ENCODE measurements around the gene POU2F1. TPM values are rescaled to one million over a fixed set of nuclear protein-coding genes. Genes with fewer than 3 reads are reported as not detected.

Gene POU2F1
- total RNA-seq, 4 donors from 2014 or later = 8.4 to 32.1 (median 17.5) TPM

DNA sequence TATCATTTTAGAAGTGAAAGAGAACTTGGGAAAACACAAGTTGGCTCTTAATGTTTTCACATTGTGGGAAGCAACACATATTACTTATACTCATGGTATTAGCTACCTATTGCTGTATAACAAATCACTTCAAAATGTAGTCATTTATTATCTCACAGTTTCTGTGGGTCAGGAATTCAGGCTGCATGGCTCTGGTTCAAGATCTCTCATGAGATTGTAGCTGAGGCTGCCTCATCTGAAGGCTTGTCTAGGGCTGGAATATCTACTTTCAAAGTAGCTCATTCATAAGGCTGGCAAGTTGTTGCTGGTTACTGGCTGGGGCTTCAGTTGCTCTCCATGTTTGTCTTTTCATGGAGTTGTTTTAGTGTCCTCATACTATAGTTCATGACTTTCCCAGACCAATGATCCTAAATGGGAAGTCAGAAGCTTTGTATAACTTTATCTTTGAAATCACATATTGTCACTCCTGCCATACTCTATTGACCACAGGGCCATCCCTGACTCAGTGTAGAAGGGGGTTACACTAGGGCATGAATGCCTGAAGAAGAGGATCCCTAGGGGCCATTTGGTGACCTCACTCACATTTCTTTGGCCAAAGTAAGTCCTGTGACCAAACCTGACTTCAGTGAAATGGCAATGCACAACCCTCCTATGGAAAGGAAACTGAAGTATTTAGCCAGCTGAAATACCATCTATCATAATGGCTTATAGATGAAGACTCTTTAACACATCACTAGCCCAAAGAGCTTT is 37.9 kb upstream of the POU2F1 start:
- no peak for DNase-seq (ENCODE audit: low spot score in 2 of 2)
- no peak overlapping the region for H3K4me3 ChIP-seq
- H3K27me3 ChIP-seq = no peaks in the 10 kb centered on the region
- H3K9me3 ChIP-seq = no peaks in the 10 kb centered on the region
- H3K27ac ChIP-seq = no peak overlapping the region
- TF ChIP-seq, protein P1, sequence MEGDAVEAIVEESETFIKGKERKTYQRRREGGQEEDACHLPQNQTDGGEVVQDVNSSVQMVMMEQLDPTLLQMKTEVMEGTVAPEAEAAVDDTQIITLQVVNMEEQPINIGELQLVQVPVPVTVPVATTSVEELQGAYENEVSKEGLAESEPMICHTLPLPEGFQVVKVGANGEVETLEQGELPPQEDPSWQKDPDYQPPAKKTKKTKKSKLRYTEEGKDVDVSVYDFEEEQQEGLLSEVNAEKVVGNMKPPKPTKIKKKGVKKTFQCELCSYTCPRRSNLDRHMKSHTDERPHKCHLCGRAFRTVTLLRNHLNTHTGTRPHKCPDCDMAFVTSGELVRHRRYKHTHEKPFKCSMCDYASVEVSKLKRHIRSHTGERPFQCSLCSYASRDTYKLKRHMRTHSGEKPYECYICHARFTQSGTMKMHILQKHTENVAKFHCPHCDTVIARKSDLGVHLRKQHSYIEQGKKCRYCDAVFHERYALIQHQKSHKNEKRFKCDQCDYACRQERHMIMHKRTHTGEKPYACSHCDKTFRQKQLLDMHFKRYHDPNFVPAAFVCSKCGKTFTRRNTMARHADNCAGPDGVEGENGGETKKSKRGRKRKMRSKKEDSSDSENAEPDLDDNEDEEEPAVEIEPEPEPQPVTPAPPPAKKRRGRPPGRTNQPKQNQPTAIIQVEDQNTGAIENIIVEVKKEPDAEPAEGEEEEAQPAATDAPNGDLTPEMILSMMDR (IDR thresholded peaks at IDR 0.05) = no peak
- TF ChIP-seq POLR2AphosphoS5 (IDR thresholded peaks at IDR 0.05) = no peak
- TF ChIP-seq EP300 (IDR thresholded peaks at IDR 0.05) = no peak
- TF ChIP-seq POLR2A (IDR thresholded peaks at IDR 0.05) = no peak
- no peaks in the 10 kb centered on the region for H3K4me1 ChIP-seq
- H3K36me3 ChIP-seq = no peaks in the 10 kb centered on the region

DNA sequence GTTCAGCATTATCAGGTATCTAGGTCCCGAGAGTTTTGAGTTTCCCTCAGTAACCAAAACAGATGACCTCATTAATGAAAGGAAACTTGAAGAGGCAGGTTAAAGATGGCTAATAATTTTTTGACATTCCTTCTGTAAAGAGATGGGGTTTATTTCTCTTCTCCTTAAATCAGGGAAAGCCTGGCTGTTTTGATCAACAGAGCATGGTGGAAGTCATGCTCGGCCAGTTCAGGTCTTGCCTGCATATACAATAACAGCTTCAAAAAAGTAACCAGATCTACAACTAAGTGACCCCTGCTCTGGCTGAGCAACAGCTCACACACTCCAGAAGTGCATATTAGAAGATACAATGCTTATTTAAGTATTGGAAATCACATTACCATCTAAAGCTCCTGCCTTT is 36.6 kb upstream of the POU2F1 start:
- no peak for DNase-seq (ENCODE audit: low spot score in 2 of 2)
- WGBS = 86% methylated on average over 2 of the region's 2 CpGs
- TF ChIP-seq POLR2AphosphoS5 (IDR thresholded peaks at IDR 0.05) (no peak), EP300 (IDR thresholded peaks at IDR 0.05) (no peak), POLR2A (IDR thresholded peaks at IDR 0.05) (no peak)
- TF ChIP-seq, protein P1 (IDR thresholded peaks at IDR 0.05) = no peak
- no peaks in the 10 kb centered on the region for H3K27me3 ChIP-seq
- no peaks in the 10 kb centered on the region for H3K9me3 ChIP-seq
- H3K4me3 ChIP-seq = no peak overlapping the region
- H3K4me1 ChIP-seq = no peaks in the 10 kb centered on the region
- H3K36me3 ChIP-seq = no peaks in the 10 kb centered on the region
- H3K27ac ChIP-seq = no peak overlapping the region

DNA sequence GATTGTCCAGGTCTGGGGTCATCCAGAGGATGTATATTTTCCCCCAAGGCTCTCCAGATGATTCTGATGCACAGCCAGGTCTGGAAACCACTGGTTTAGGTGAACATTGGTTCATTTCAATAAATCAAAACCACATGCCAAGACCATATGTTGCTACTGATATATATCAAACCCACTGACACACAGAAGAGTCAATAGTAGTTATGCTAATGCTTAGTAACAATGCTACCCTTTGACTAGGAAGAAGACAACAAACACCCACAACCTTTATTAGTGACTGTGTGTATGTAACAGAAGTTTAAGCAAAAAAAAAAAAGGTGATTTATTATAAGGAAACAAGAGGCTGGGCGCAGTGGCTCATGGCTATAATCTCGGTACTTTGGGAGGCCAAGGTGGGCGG is 35.6 kb upstream of the POU2F1 start:
- H3K27ac ChIP-seq = no peak overlapping the region
- TF ChIP-seq POLR2A (IDR thresholded peaks at IDR 0.05) (no peak), POLR2AphosphoS5 (IDR thresholded peaks at IDR 0.05) (no peak), EP300 (IDR thresholded peaks at IDR 0.05) (no peak)
- TF ChIP-seq, protein P1 (IDR thresholded peaks at IDR 0.05) = no peak
- 84% methylated on average over 3 of the region's 3 CpGs for WGBS
- no peak overlapping the region for H3K4me3 ChIP-seq
- no peaks in the 10 kb centered on the region for H3K36me3 ChIP-seq
- no peaks in the 10 kb centered on the region for H3K9me3 ChIP-seq
- no peaks in the 10 kb centered on the region for H3K27me3 ChIP-seq
- H3K4me1 ChIP-seq = no peaks in the 10 kb centered on the region
- DNase-seq (ENCODE audit: low spot score in 2 of 2) = no peak

DNA sequence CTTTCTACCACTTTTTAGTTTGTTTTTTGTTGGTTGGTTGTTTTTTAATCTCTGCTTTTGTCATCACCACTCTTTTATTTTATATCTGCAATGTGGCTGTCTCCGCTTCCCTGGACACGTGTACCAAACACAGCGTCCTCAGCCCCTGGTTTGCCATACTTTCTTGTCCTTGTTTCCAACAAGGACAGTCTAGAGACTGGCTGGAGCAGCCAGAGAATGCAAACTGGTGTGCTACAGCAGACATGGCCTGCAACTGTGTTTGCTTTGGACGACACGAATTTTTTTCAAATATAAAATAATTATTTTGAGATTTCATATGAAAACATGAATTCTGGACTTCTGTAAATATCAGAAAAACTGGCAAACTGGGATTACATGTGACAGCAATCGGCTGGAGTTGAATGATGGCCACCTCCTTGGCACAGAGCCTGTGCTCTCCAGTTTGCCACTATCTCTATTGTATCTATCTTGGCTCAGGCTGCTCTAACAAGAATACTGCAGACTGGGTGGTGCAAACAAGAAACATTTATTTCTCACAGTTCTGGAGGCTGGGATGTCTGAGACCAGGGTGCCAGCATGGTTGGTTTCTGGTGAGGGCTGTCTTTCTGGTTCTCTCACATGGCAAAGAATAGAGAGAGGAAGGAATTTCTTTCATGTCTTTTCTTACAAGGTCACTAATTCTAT is 34.6 kb upstream of the POU2F1 start:
- no peaks in the 10 kb centered on the region for H3K4me1 ChIP-seq
- no peak for TF ChIP-seq EP300 (IDR thresholded peaks at IDR 0.05)
- WGBS = 76% methylated on average over 6 of the region's 6 CpGs
- H3K9me3 ChIP-seq = no peaks in the 10 kb centered on the region
- no peaks in the 10 kb centered on the region for H3K27me3 ChIP-seq
- H3K4me3 ChIP-seq = no peak overlapping the region
- H3K36me3 ChIP-seq = no peaks in the 10 kb centered on the region
- DNase-seq (ENCODE audit: low spot score in 2 of 2) = no peak
- no peak overlapping the region for H3K27ac ChIP-seq

DNA sequence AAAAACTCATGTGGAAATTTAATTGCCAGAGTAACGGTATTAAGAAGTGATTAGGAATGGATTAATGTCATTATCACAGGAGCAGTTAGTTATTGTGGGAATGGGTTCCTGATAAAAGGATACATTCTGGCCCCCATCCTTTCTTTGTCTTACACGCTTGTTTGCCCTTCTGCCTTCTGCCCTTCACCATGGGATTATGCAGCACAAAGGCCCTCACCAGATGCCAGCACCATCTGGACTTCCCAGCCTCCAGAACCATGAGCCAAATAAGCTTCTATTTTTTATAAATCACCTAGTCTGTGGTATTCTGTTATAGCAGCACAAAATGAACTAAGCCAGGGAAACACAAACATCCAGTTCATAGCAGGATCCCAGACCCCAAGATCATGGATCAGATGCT is 33.9 kb upstream of the POU2F1 start:
- WGBS = 88% methylated on average over 2 of the region's 2 CpGs
- DNase-seq (ENCODE audit: low spot score in 2 of 2) = no peak
- Histone ChIP-seq H3K27ac (no peak overlapping the region), H3K9me3 (no peaks in the 10 kb centered on the region), H3K4me3 (no peak overlapping the region), H3K4me1 (no peaks in the 10 kb centered on the region), H3K36me3 (no peaks in the 10 kb centered on the region), H3K27me3 (no peaks in the 10 kb centered on the region)
- TF ChIP-seq, protein P1 (IDR thresholded peaks at IDR 0.05) = no peak
- TF ChIP-seq POLR2AphosphoS5 (IDR thresholded peaks at IDR 0.05) (no peak), EP300 (IDR thresholded peaks at IDR 0.05) (no peak), POLR2A (IDR thresholded peaks at IDR 0.05) (no peak)

All from suprapubic skin (tissue), 4 donors.